ENCODE measurements around the gene PLEKHM1. TPM values are rescaled to one million over a fixed set of nuclear protein-coding genes. Genes with fewer than 3 reads are reported as not detected.

PLEKHM1 gene
- total and polyA plus RNA-seq, 10 donors = 7.4 to 121 (median 80.0) TPM

DNA sequence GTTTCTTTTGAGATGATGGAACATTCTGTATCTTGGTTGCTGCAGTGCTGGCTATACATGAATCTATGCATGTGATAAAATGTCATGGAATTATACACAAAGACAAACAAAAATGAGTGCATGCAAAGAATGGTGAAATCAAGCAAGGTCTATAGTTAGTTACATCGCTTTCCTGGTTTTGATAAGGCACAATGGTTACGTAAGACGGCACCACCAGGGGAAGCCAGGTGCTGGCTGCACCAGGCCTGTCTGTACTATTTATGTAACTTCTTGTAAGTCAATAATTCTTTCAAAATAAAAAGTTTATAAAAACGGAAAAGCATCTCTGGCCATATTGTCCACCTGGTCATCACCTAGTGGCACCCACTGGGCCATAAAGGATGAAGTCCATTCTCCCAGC, 104.3 kb downstream of the PLEKHM1 start:
- intact Hi-C loops (cut with DNase I; ENCODE audit: low total_unique reads) = loop anchor here (5.0 kb wide), 1 partner anchor 169 kb away; no protein-coding TSS in a partner anchor

More for the DNA sequence above, 104.3 kb downstream of the PLEKHM1 start:
- Histone ChIP-seq H3K27me3 (replicated peaks in 1 of 7) (peaks cover 0 to 37% (median 4%) of the 10 kb centered on the region in 7 donors), H3K4me1 (peaks cover 4 to 17% (median 7%) of the 10 kb centered on the region in 6 donors), H3K4me3 (no peak overlapping the region), H3K36me3 (no peaks in the 10 kb centered on the region), H3K27ac (no peak overlapping the region), H3K9me3 (no peaks in the 10 kb centered on the region)
- 44 to 72% (median 59%) methylated on average over 4 of the region's 4 CpGs for WGBS, 5 donors
- DNase-seq = no peak
- TF ChIP-seq POLR2A (IDR thresholded peaks at IDR 0.05) (no peak), POLR2AphosphoS5 (IDR thresholded peaks at IDR 0.05) (no peak)
- TF ChIP-seq, protein P1, sequence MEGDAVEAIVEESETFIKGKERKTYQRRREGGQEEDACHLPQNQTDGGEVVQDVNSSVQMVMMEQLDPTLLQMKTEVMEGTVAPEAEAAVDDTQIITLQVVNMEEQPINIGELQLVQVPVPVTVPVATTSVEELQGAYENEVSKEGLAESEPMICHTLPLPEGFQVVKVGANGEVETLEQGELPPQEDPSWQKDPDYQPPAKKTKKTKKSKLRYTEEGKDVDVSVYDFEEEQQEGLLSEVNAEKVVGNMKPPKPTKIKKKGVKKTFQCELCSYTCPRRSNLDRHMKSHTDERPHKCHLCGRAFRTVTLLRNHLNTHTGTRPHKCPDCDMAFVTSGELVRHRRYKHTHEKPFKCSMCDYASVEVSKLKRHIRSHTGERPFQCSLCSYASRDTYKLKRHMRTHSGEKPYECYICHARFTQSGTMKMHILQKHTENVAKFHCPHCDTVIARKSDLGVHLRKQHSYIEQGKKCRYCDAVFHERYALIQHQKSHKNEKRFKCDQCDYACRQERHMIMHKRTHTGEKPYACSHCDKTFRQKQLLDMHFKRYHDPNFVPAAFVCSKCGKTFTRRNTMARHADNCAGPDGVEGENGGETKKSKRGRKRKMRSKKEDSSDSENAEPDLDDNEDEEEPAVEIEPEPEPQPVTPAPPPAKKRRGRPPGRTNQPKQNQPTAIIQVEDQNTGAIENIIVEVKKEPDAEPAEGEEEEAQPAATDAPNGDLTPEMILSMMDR (IDR thresholded peaks at IDR 0.05 in 8 of 11, conservative IDR thresholded peaks at IDR 0.05 in 3 of 11) = no peak

Small RNA genes within 50 kb of the gene (small RNA-seq; reads per million reads assigned to genes)
- gene RF00017 = 0 reads per million in 4 donors

Other genes starting within 250 kb of the PLEKHM1 start
- gene SPATA32, start 228.6 kb downstream of the PLEKHM1 start, total RNA-seq = under 1 TPM in 1 of 7 donors, not detected in 6; 0.17 TPM
- gene SPATA32, start 228.6 kb downstream of the PLEKHM1 start, polyA plus RNA-seq = under 1 TPM in 2 of 3 donors, not detected in 1; 0.08 to 0.09 TPM
- gene MAP3K14, start 173.7 kb downstream of the PLEKHM1 start, total RNA-seq = 10 to 100 TPM; 22.1 to 36.3 (median 32.1) TPM
- 10 to 100 TPM; 17.3 to 18.8 (median 18.0) TPM for gene MAP3K14, start 173.7 kb downstream of the PLEKHM1 start, polyA plus RNA-seq
- gene ARHGAP27, start 57.9 kb downstream of the PLEKHM1 start, total RNA-seq = 100 to 1,000 TPM in 6 of 7 donors, 10 to 100 TPM in 1; 97.8 to 151 (median 129) TPM
- 100 to 1,000 TPM in 1 of 3 donors, 10 to 100 TPM in 2; 43.6 to 103 (median 73.1) TPM for gene ARHGAP27, start 57.9 kb downstream of the PLEKHM1 start, polyA plus RNA-seq

All from spleen (tissue), 11 donors.